Measurements from ENCODE around the gene MBD1. TPM values are rescaled to one million over a fixed set of nuclear protein-coding genes. Genes with fewer than 3 reads are reported as not detected.

MBD1 gene
- total and polyA plus RNA-seq, 2 of the 13 experiments (the other 11 are each of a cell fraction or from before 2014, with no cell fraction given) = 25.5 to 28.6 TPM

GRCh38 chr18:50274941-50275340 is 6.4 kb downstream of the MBD1 start:
- H3K4me1 ChIP-seq (ENCODE audit: insufficient read depth, low read length) = peaks cover 13% of the 10 kb centered on the region
- H3K27me3 ChIP-seq (ENCODE audit: control insufficient read depth in 1 of 2, insufficient read depth in 2 of 2, low read length in 2 of 2) = no peaks in the 10 kb centered on the region
- no peak overlapping the region for H3K4me2 ChIP-seq (ENCODE audit: low read depth, low read length)
- peaks cover 15% of the 10 kb centered on the region for H3K79me2 ChIP-seq (ENCODE audit: insufficient read depth, low read length)
- H4K20me1 ChIP-seq (ENCODE audit: insufficient read depth, low read length) = no peaks in the 10 kb centered on the region
- intact Hi-C loops (cut with micrococcal nuclease; ENCODE audit: unreplicated experiment) (no loop called here), in situ Hi-C loops (cut with HindIII; ENCODE audit: extremely low pct_ligation_motif_present, low pct_unique_long_range_greater_than_20kb) (no loop called here)
- no peak overlapping the region for H2AFZ ChIP-seq (ENCODE audit: low read length)
- no peaks in the 10 kb centered on the region for H3K9me3 ChIP-seq (ENCODE audit: low read length)
- H3K36me3 ChIP-seq (replicated peaks in 1 of 2; ENCODE audit: control insufficient read depth in 1 of 2, insufficient read depth in 2 of 2, low read length in 2 of 2) = peaks cover 38 to 65% of the 10 kb centered on the region in 2 experiments; a peak in 4 of 5 replicates
- CTCF ChIA-PET (ENCODE audit: low intra/inter-chr PET ratio, low total read pairs) = no interaction called here
- ATAC-seq = no peak
- no peak for DNase-seq (ENCODE audit: low spot score)
- POLR2A ChIA-PET = no interaction called here
- TF ChIP-seq PRPF4 (IDR thresholded peaks at IDR 0.05; ENCODE audit: low read depth, low read length, poor library complexity, severe bottlenecking) (no peak), POGZ (CRISPR knock-in tag; IDR thresholded peaks at IDR 0.05) (no peak), FOSL2 (CRISPR knock-in tag; IDR thresholded peaks at IDR 0.05) (no peak), ZNF607 (CRISPR knock-in tag; IDR thresholded peaks at IDR 0.05; ENCODE audit: borderline replicate concordance) (no peak), PPARG (CRISPR knock-in tag; conservative IDR thresholded peaks at IDR 0.05) (no peak), BRD4 (CRISPR knock-in tag; IDR thresholded peaks at IDR 0.05) (no peak), ZZZ3 (CRISPR knock-in tag; IDR thresholded peaks at IDR 0.05; ENCODE audit: borderline replicate concordance) (no peak), DPF2 (CRISPR knock-in tag; IDR thresholded peaks at IDR 0.05; ENCODE audit: borderline replicate concordance, low read depth) (no peak), SIN3B (IDR thresholded peaks at IDR 0.05; ENCODE audit: low read length) (no peak), SMYD3 (CRISPR knock-in tag; IDR thresholded peaks at IDR 0.05) (no peak), ARID3A (IDR thresholded peaks at IDR 0.05; ENCODE audit: low read depth, low read length) (no peak), ZNF510 (CRISPR knock-in tag; IDR thresholded peaks at IDR 0.05; ENCODE audit: low read depth) (no peak), NCOA1 (CRISPR knock-in tag; IDR thresholded peaks at IDR 0.05) (no peak), MAZ (IDR thresholded peaks at IDR 0.05; ENCODE audit: borderline replicate concordance, low read depth, low read length) (no peak), MAZ (CRISPR knock-in tag; IDR thresholded peaks at IDR 0.05; ENCODE audit: low read depth) (no peak), NRL (CRISPR knock-in tag; IDR thresholded peaks at IDR 0.05; ENCODE audit: borderline replicate concordance) (no peak), EHMT2 (IDR thresholded peaks at IDR 0.05; ENCODE audit: borderline replicate concordance, low read depth, low read length) (no peak), THYN1 (CRISPR knock-in tag; IDR thresholded peaks at IDR 0.05; ENCODE audit: borderline replicate concordance, low read depth) (no peak), ZC3H4 (CRISPR knock-in tag; IDR thresholded peaks at IDR 0.05; ENCODE audit: borderline replicate concordance) (no peak), ASH2L (IDR thresholded peaks at IDR 0.05; ENCODE audit: insufficient read length, low read depth, low read length) (no peak)
- BruUV-seq (replicated peaks) = no TSS peak
- no peak overlapping the region for H3K9ac ChIP-seq (ENCODE audit: insufficient read depth, low read depth, low read length)
- no peak overlapping the region for H3K27ac ChIP-seq (ENCODE audit: extremely low read length, insufficient read depth, low read length)
- no peak for FAIRE-seq
- 94% methylated on average over 7 of the region's 10 CpGs for WGBS (ENCODE audit: low lambda C conversion rate)
- H3K4me3 ChIP-seq (replicated peaks in 1 of 3; ENCODE audit: insufficient read depth in 1 of 3, low read depth in 2 of 3, low read length in 3 of 3) = no peak overlapping the region

All from HepG2 (cell line).